ENCODE results near the gene HPS3.
A peak's percentile ranks its signal among the peaks of the same experiment; 100 is the strongest.

Gene HPS3

DNA sequence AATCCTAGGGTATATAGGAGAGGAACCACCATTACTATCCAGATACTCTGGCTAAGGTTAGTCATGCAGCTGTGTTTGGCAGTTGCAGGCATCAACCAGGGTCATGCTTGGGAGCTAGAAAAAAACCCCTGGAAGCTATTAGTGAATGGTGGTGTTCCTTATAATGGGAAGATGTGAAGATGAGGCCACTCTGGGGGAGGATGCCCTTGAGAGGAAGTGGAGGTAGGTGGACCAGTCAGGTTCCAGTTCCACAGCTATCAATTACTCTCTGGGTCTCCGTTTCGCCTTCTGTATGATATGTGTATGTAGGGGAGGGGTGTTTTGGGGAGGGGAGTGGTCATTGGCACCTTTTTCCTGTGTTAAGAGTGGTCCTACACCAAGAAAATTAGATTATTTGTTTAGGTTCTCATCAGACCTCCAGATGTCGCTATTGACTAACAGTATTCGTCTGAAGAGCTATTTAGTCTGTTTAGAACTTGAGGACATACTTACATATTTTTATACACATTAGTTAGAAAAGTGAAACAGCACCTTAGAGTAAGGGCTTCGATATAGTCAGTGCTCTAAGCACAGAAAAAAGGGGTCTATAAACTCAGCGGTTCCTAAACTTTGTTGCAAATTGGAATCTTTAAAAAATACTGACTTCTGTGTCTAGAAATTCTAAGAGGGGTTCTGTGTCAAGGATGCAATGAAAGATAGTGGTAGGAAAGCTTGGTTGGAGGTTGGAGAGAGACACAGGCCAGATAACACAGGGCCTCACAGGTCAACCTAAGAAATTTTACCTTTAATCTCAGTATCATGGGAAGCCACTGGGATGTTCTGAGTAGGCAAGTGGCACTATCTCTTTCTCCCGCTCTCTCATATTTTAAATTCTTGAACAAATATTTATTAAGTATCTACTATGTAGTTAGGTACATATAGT, 9.1 kb upstream of the HPS3 start:
- peak; percentile 10 for DNase-seq

GRCh38 chr3:149122721-149123578, 6.5 kb upstream of the HPS3 start:
- DNase-seq, result no peak

- no peak for DNase-seq
Measured at GRCh38 chr3:149128821-149129220, 617 bp upstream of the HPS3 start.

DNA sequence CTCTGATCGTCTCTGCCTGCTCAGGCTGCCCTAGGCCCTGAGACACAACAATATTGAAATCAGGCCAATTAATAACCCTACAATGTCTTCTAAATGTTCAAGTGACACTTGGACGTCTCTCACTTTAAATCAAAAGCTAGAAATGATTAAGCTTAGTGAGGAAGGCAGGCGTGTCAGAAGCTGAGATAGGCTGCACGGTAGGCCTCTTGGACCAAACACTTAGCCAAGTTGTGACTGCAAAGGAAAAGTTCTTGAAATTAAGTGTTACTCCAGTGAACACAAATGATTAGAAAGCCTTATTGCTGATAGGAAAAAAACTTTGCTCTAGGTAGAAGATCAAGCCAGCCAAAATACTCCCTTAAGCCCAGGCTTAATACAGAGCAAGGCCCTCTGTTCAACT, 2.2 kb downstream of the HPS3 start:
- DNase-seq, result no peak

GRCh38 chr3:149134575-149134974, 5.1 kb downstream of the HPS3 start:
- DNase-seq, result no peak

- no peak for DNase-seq
Measured at GRCh38 chr3:149142682-149143081, 13.2 kb downstream of the HPS3 start.

DNA sequence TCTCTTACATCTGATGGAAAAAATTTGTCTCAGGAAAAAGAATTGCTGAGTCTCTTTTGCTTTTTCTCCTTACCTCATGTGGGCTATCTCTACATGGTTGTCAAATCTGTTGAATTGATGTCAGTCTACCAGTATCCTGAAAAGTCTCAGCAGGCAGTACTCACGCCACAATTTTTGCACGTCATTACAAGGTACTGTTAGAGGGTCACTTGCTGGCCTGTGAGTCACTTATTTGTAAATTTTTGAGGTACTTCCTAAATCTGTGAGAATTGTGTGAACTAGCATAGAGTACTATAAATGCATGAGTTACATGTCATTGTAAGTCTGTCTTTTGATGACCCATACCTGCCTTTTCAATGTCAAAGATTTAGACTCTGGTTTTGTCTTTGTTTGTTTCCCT, 15.9 kb downstream of the HPS3 start:
- DNase-seq, result no peak

- DNase-seq, result no peak
Measured at GRCh38 chr3:149145974-149146373, 16.5 kb downstream of the HPS3 start.

- DNase-seq, result no peak
Measured at GRCh38 chr3:149150436-149150835, 21.0 kb downstream of the HPS3 start.

GRCh38 chr3:149151843-149152242, 22.4 kb downstream of the HPS3 start:
- DNase-seq, result no peak

GRCh38 chr3:149152420-149152819, 23.0 kb downstream of the HPS3 start:
- DNase-seq, result peak; percentile 25

- no peak for DNase-seq
Measured at GRCh38 chr3:149153402-149153801, 24.0 kb downstream of the HPS3 start.

DNA sequence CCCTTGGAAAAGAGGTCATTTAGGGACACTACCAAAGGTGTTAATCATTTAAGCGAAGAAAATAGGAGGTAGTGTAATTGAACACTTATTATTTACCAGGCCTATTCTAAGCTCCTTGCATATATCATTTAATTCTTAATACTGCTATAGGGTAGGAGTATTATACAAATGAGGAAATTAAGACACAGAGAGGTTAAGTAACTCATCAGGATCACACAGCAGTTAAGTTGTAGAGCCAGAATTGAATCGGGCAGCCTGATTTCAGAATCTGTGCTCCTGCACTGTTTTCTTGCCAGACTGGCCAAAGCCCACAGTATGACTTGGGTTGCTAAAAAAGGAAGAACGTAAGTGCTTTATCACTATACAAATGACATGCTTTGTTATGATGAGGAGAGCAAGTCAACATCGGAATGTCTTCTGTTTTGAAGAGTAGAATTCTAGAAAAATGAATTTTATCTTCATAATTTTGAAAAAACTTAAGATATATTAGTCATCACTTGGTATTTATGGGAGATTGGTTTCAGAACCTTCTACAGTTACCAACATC, 31.4 kb downstream of the HPS3 start:
- no peak for DNase-seq

DNA sequence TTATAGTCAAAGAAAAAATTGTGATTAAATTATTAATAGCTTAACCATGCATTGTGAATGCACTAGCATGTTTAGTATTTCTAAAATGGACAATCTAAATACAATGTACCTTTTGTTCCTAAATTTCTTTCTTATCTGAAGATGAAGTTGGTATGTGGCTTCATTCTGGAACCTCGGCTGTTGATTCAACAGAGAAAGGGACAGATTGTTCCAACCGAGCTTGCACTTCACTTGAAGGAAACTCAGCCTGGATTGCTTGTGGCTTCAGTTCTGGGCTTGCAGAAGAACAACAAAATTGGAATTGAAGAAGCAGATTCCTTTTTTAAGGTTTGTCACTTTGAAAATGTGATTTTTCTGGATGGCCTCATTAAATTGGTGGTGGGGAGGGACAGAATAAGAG, 32.6 kb downstream of the HPS3 start:
- DNase-seq, result no peak

- no peak for DNase-seq
Measured at GRCh38 chr3:149163066-149163465, 33.6 kb downstream of the HPS3 start.

GRCh38 chr3:149167898-149168297, 38.5 kb downstream of the HPS3 start:
- DNase-seq, result no peak

DNA sequence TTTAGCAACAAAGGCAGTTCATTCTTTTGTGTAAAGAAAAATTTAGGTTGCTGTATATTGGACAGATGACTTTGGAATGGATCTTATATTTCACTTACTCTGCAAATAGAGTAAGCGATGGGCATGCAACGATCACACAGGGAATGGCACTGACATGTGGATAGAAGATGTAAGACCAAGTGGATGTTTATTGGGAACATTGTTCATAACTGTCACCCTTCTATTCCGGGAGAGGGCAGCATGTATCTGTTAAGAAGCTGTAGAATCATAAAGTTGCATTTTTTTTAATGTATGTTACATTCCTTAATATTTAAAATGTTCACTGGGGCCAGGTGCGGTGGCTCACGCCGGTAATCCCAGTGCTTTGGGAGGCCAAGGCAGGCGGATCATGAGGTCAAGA, 41.2 kb downstream of the HPS3 start:
- DNase-seq, result no peak

DNA sequence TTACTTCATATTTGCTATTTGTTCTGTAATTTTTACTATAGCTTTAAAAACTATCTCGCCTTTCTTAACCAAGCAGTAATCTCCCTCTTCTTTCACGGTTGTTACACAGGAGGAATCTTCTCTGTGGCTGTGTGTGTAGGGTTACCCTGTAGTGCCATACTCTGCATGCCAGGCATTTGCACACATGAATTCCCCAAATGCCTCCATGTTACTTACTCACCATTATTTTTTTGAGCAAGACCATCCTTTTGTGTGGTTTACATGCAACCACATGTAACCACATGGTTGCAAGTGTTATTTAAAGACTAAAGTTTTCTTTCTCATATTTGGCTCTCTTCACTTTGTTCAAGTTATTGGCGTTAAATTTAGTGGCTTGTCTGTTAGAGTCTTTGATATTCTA, 45.5 kb downstream of the HPS3 start:
- no peak for DNase-seq

DNA sequence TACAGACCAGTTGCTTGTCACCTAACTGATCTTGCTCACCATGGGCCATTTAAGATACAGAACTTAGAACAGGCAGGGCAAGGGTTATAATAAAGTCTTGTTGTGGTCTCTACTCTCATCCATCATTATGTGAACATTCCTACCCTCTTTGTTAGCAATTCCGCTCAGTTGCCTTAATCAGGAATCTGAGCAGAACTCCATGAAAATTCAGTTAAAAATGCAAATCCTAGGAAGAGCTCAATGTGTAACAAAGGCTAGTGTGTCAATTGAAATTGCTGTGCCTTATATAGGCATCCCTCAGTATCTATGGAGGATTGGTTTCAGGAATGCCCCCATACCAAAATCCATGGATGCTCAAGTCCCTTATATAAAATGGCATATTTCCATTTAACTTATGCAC, 47.7 kb downstream of the HPS3 start:
- no peak for DNase-seq

- DNase-seq, result no peak
Measured at GRCh38 chr3:149179220-149179619, 49.8 kb downstream of the HPS3 start.

- no peak for DNase-seq
Measured at GRCh38 chr3:149180057-149180573, 50.7 kb downstream of the HPS3 start.

- no peak for DNase-seq
Measured at GRCh38 chr3:149181182-149181581, 51.7 kb downstream of the HPS3 start.

DNA sequence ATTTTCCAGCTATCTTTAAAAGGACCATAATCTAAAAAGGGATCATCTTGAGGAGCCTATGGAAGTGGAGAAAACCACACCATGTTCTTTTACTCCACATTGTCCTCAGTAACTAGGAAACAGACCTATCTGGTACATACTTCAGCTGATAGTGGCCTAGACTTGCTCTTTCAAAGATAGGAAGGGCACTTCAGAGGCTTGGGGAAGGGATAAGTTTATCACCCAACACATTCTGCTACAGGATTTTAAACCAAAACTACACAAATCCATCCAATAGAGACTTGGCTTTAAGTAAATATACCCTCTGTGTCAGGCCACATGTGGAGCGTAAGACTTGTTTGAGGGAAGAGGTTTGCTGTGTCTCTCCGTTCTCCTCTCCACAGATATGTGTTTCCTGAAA, 56.8 kb downstream of the HPS3 start:
- DNase-seq, result no peak

DNA sequence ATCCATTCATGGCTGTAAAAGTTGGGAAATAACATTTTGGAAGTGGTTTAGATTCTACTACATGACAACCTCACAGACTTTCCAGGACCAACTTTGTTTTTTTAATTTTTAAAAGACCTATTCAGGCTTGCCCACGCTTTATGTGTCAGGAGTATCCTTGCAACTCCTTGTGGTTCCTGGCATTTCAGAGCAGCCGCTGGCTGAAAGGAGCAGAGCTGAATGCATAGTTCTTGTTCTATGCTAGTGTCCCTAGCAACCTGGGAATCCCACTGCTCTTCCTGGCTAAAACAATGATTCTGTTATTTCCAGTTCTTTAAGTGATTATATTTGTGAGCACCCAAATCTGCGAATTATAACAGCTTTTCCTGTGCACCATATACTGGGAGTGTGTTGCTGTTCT, 57.3 kb downstream of the HPS3 start:
- no peak for DNase-seq
